Activated T-cell treated with anti-CD3 and anti-CD28 coated beads for 1 hour (primary cell): ENCODE measurements around the gene OSBPL10.
A peak's percentile ranks its signal among the peaks of the same experiment; 100 is the strongest.

Source experiments
- DNase-seq: peaks from one replicate; pipeline ENCODE4 v3.0.0-alpha.2; 2020; ENCODE audit warnings: low read depth

OSBPL10 gene

DNA sequence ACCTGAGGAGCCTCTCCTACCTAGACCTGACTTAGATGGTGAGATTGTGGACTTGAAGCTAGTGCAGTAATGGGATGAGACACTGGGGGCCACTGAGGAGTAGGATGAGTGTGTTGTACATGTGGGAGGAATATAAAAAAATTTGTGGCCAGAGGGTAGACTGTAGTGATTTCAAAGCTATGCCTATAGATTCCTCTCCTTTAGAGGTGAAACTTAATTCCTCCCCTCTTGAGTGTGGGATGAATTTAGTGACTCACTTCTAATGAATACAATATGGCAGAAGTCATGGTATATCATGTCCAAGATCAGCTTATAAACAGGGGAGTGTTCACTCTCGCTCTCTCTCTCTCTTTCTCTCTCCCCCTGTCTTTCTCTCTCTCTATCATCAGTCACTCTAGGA is 7.2 kb upstream of the OSBPL10 start:
- no peak for DNase-seq

DNA sequence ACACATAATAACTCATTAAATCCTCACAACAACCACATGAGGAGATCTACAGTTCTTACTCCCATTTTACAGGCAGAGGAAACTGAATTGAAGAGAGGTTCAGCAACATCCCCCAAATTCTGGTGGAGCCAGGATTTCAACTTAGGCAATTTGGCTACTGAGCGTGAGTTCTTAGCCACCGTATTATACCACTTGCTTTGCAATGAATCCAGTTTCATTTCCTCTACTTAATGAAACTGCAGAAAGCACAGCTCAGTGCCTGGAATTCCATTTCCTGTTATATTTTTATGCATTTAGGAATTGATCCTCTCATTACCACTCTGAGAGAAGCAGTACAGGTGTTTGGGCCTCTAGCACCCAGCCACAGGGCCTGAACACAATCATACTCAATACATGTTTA is 4.8 kb upstream of the OSBPL10 start:
- no peak for DNase-seq

DNA sequence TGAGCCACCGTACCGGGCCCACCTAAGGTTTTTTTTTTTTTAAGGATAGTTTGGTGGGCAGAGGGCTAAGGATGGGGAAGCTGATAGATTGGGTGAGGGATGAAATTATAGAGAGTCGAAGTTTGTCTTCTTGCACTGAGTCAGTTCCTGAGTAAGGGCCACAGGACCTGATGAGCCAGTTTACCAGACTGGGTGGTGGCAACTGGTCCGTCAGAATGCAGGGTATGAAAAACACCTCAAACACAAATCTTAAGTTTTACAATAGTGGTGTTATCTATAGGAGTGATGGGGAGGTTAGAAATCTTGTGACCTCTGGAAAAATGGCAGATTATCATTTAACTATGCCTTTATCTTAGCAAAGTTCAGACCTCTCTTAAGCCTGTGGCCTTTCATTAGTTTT is 3.3 kb upstream of the OSBPL10 start:
- DNase-seq = no peak

DNA sequence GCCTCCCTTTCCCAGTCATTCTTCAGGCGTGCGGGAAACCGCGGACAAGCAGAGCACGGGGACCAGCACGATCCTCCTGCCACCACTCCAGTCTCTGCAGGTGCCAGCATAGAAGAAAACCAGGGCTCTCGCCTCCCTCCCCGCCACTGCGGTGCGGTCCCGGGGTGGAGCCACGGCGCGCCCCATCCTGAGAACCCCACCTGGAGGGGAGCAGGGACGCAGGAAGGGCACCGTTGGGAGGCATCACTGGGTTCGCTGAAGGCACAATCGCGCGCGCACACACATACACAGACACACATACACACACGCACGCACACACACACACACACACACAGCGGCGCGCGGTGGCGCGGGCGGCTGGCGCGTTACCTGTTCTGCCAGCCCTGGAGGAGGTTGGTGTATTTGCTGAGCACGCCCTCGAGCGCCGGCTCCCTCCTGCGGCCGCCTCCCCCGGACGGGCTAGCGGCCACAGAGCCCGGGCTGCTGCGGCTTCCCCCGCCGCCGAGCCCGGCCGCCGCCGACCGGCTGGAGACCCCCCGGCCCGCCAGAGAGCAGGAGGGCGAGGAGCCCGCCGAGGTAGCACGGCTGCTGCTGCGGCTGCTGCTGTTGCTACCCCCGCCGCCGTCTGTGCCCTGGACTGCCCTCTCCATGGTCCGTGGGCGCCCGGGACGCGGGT is 394 bp downstream of the OSBPL10 start:
- DNase-seq = peak; percentile 17

DNA sequence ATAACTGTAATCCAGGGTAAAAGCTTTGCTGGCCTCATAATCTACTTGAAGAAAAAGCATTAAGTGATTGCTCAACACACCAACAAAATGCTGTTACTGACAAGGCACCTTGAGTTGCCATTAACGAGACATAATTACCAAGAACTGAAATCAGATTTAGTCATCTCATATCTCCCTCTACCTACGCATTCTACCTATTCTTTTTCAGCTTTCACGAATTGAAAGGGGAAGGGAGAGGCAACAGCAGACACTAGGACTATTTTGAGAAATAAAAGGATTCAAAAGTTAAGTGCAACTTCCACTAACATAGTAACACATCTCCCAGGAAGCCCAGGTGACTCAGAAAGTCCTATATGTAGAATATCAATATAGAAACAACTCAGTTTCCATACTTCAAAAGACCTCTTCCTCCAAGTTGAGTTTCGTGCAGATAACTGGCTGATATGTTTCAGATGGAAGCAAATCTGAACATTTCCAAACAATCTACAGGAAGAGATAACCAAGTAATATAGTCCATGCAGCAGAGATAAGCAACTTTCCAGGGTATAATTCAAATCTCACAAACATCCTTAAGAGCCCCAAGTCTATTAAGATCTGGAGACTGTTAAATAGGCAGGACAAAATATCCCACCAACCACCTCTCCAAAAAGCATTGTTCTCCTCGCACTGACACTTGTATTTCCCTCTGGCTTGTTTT is 1.9 kb downstream of the OSBPL10 start:
- DNase-seq = no peak

DNA sequence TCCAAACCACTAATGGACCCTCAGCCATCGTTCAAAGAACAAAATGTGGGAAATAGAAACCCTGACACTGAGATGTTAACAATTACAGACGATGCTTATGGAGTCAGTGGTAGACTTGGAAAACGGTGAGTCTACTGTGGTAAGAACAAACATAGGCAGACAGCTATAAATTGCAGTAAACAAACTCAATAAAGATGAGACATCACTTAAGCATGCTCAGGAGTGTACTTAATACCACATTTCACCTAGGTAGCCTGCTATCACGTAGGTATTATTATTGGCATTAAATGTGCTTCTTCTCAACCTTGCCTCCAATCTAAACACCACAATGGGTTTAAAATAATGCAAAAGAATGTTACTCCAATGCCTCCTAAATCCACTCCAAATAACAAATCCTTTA is 2.5 kb downstream of the OSBPL10 start:
- DNase-seq = no peak

DNA sequence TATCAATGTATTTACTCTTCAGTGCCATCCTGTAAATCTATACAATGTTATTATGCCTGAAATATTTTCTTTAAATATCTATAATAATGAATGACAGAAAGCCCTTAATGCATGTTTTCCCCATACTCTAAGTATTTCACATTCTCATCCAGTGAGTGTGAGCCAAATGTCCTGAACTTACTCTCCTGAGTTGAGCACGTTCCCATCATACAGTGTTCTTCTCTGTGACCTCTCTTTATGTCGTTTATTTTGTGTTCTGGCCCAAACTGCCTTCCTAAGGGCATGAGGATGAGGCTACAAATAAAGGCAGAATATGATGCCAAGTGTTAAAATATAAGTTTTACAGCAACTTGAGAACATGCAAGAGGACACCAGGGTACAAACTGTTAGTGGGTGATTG is 3.3 kb downstream of the OSBPL10 start:
- no peak for DNase-seq

DNA sequence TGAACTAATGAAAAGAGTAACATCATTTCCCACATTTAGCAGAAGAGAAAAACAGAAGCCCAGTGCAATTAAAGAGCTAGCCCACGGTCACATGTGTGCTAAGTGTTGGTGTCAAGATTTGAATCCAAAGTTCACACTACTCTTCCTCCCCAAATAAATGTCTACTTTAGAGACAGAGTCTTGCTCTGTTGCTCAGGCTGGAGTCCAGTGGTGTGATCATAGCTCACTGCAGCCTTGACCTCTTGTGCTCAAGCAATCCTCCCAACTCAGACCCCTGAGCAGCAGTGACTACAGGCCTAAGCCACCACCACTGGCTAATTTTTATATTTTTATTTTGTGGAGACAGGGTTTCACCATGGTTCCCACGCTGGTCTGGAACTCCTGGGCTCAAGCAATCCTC is 4.8 kb downstream of the OSBPL10 start:
- no peak for DNase-seq

DNA sequence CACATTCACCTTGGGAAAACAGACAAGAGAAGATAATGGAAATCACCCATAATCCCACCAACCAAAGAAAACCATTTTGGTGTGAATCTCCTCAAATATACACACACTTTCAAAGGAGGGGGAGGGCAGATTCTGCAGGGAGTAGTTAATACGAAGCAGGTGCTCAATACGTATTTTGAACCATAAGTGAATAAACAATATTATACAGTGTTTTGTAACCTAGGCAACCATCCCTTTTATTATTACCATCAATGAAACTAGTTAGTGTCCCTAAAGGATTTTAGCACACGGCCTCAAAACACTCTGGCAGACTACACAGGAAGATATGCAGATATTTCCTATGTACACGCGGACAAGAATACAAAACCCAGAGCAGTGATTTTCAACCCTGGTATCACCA is 6.1 kb downstream of the OSBPL10 start:
- no peak for DNase-seq

DNA sequence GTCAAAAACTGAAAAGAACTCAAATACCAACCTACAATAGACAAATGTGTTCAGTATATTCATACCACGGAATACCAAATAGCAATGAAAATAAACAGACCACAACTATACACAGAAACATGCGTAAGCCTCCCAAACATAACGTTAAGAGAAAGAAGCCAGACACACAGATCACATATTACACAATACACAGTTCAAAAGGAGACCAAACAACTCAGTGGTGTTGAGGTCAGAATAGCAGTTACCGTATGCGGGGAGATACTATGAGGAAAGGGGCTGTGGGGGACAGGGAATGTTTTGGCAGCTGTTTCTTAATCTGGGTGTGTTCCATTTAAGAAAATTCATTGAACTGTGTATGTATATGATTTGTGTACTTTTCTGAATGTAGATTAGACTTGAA is 6.6 kb downstream of the OSBPL10 start:
- no peak for DNase-seq

DNA sequence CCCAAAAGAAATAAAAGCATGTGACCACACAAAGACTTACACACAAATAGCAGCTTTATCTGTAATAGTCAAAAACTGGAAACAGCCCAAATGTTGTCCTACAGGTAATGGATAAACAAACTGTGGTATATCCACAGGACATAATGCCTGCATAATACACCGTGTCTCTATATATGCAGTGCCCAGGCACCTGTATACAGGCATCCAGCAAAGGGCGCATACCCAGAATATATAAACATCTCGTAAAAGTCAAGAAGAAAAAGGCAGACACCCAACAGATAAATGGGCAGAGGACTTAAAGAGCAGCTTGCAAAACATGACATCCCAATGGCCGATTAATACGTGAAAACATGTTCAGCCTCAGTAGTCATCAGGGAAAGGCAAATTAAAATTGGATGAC is 7.2 kb downstream of the OSBPL10 start:
- DNase-seq = no peak

DNA sequence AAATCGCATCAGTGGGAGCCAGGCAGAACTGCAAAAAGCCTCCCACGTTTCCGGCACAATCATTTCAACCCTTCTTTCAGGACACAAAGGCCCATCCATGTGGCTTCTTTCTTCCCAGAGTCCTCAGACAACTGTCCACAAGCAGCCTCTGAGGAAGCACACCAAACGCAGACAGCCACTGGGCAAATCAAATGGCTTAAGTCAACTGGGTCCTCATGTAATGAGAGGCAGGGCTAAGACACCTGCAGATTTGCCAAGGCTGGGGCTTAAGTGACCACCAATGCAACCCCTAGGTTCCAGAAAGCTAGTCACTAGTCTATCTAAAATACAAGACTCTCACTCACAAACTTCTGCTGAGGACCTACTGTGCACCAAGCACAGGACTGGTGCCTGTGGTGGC is 8.0 kb downstream of the OSBPL10 start:
- DNase-seq = no peak

DNA sequence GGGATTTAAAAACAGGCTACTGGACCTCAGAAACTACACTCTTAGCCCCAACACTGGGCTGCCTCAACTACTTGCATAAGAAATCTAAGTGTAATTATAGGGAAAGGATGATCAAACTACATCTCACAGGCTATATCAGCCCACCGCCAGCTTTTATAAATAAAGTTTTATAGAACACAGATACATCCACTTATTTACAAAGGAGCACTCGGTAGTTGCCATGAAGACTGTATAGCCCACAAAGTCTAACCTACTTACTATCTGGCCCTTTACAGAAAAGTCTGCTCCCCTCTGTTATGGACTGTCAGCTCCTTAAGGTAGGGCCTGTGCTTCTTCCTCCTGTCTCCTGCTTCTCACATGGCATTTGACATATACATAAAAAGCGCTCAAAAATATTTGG is 9.5 kb downstream of the OSBPL10 start:
- DNase-seq = no peak

DNA sequence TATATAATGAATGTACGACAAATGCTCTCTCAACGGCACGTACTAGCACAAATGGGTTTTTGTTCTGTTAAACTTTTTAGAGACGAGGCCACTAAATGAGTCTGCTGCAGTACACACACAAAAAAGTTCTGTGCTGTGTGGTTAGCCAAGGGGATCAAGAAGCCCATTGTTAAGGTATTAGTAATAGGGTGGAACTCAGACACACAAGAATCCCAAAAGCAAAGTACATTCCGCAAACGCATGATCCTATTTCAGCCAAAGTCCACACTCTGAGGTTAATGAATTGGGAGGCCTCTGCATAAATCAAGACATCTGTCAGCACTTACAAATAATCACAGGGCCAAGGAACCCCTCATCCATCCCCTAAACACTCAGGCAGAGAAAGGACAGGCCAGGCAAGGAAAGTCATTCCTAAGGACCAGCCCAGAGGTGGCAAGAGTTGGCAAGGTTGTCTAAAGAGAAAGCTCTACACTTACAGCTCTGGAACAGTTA is 12.1 kb downstream of the OSBPL10 start:
- DNase-seq = no peak

DNA sequence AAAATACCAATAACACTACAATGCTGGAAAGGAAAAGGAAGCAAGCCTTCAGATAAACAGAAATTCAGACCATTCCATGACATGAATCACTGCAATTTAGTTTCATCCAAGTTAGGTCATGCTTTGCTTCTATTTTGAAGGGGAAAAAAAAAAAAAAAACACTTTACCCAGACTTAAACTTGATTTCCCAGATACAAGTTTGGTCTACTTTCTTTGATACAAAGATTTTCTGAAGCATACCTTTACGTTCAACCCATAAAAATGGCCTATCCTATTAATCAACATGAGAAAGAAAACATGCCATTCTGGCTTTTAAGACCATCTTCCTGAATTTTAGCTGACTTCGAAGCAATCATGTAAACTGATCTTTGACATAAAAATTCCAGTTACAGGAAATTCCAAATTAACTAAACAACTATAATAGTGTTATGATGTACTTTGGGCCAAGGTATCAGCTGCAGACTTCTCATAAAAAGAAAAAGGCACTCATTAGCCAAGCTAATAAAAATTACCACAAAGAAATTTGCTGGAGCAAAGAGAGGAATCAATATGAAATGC is 12.6 kb downstream of the OSBPL10 start:
- no peak for DNase-seq

DNA sequence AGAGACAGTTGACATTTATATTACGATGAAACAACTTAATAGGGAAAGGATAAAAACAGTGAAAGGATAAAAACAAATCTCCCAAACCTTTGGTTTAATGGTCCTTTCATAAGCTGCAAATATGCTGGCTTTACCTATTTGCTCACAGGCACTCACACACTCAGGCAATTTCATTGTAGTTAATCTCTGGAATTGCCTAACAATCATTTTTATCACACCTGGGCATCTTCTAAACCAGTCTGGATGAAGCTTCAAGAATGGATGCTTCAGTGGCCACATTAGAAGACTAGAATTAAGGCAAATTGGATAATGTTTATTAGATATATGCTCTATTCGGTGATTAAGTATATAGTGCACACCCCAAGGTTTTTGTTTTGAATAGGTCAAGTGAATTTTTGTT is 13.5 kb downstream of the OSBPL10 start:
- DNase-seq = no peak

DNA sequence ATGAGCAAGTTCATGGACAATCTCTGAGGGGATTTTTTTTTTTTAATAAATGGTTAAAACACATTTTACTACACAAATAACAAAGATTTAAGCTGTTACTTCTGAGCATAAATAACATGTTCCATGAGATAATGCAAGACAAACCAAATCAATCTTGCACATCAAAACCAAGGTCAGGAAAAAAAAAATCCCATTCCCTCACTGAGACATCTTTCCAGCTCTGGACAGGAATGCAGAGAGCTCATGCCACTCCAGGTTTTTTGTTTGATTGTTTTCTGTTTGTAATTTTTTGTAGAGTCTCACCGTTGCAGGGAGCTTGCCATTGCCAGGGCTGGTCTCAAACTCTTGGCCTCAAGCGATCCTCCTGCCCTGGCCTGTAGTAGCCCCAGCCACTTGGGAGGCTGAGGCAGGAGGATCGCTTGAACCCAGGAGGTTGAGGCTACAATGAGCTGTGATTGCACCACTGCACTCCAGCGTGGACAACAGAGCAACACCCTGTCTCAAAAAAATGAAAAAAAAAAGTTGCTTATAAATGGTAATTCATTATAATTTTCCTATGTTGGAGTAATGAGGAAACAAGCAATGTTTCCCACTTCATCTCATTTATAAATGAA is 14.0 kb downstream of the OSBPL10 start:
- DNase-seq = no peak

DNA sequence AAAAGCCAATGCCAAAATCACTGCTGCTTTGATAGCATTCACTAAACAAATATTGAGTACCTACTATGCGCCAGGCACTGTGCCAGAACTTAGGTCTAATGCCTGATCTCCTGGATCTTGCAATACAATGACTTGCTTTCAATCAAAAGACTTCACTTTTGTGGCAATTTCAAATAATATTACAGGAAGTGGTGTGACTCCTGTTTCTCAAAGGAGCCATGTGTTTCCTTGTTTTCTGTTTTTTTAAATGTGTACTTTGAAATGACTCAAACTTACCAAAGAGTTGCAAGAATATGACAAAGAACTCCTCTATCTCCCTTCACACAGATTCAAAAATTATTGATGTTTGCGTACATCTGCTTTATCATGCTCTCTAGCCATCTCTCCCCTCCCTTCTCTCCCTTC is 18.3 kb downstream of the OSBPL10 start:
- no peak for DNase-seq

DNA sequence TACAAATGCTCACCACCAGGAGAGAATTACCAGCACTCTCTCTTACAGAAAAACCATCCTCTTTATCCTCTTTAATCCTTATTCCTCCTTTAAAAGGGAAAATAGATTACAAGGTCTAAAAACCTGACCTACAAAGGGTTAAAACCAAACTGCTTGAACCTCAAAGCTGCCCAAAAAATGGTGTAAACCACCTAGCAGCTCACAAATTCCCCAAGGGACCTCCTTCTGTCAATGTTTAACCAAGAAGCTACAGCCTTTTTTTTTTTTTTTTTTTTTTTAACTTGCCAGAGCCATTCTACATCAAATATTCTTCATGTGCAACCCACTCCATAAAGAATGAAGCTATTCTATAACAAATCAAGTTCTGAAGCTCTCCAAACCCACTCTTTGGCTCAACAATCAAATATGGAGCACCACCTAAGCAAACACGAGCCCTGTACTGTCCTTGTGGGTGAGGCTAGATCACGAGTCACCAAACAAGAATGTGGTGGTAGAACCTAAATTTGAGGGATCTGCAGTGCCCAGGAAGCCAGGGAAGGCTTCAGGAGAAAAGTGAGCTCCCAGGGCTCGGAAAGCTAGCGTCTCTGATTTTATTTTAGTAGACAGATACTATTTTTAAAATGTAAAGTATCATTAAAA is 20.1 kb downstream of the OSBPL10 start:
- no peak for DNase-seq

DNA sequence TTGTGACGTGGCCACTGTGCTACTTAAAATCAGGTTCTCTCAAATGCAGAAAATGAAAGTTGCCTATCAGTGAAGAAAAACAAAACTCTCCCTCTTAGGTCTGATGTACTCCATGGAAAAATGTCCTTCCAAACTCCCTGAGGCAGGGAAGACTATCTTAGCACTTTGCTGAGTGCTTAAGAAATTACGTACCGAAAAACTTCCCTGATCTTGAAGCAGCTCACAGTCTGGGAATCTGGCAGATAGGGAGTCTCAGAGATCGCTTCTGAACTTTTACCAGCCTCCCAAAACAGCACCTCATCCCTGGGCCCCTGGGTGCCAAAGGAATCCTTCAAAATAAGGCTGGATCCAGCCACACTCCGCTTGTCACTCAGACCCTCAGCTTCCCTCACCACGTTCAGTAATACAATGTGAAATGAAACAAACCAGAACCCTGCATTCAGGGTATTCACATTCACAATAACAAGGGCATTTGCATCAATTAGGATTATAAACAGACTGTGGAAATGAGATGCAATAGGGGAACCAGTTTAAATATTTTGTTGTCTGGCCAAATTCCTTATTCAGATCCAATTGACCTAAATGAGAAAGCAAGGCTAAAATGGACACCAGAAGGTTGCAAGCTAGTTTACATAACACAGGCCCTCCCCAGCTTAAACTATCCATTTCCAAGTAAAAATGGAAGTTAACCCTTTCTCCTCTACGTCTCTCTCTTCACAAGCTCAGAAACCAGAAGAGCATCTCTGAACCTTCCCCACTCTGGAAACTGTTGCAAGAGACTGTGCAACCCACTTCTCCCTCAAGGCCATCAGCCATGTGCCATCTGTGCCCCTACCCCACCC is 20.9 kb downstream of the OSBPL10 start:
- DNase-seq = no peak

DNA sequence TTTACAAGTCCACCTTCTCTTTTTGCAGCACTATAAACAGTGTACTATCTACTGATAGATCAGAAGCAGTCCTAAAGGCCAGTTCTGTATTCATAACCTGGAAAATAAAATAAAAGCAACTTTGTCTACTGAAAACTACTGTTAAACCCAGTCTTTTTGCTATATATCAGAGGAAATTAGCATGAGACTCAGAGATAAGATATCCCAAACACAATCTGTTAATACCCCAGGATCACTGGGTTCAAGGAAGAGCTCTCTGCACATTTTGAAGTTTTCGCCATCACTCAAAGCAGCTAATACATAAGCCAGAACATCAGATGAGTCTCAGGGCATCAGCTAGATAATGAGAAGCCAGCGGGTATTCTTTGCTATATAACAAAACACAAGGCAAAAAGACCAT is 21.8 kb downstream of the OSBPL10 start:
- no peak for DNase-seq

DNA sequence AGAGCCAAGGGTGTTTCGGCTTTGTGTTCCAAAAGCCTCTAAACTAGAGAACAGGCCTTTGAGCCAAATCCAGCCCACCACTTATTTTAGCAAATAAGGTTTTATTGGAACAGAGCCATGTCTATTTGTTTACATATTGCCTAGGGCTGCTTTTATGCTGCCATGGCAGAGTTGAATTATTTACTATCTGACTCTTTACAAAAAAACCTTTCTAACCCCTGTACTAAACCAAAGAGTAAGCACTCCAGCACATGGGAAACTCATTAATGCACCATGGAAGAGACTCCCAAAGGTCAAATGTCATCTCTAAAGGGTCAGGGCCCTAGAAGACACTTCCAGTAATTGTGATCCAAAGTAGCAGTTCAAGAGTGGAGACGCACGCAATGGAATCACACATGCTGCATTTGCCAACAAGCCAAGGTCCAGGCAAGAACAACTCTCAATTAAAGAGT is 22.3 kb downstream of the OSBPL10 start:
- no peak for DNase-seq
